Neural cell (in vitro differentiated cells): ENCODE results near the gene LRRC56. TPM values are rescaled to one million over a fixed set of nuclear protein-coding genes. Genes with fewer than 3 reads are reported as not detected.

Experiments used
- H2AFZ ChIP-seq: fragments of 200-600, 300-800 bp; sonication (generic), shearing (Covaris generic); 2 replicates; pipeline ENCODE4 v1.6.0; 2014; ENCODE audit warnings: low read depth, mild to moderate bottlenecking, antibody characterized with exemption, low read length, moderate library complexity
- H3F3A ChIP-seq: fragments of 200-600 bp; shearing (Covaris generic); 2 replicates; pipeline ENCODE4 v1.6.1; 2016; ENCODE audit warnings: mild to moderate bottlenecking, moderate library complexity, mixed read lengths, antibody characterized with exemption, low read length; ENCODE audit not compliant: insufficient read depth, poor library complexity, severe bottlenecking
- H3K27ac ChIP-seq: fragments of 200-600, 300-800 bp; sonication (generic), shearing (Covaris generic); 2 replicates; pipeline ENCODE4 v1.5.1; 2014; ENCODE audit warnings: mild to moderate bottlenecking, low read length, moderate library complexity
- H3K27me3 ChIP-seq: fragments of 300-800, 200-600 bp; sonication (generic), shearing (Covaris generic); 2 replicates; pipeline ENCODE4 v1.6.0; 2014; ENCODE audit warnings: mild to moderate bottlenecking, low read depth, low read length, moderate library complexity; ENCODE audit not compliant: insufficient read depth
- H3K36me3 ChIP-seq: fragments of 300-800, 200-600 bp; sonication (generic), shearing (Covaris generic); 2 replicates; pipeline ENCODE4 v1.5.1; 2014; ENCODE audit warnings: mild to moderate bottlenecking, antibody characterized with exemption, low read length, moderate library complexity; ENCODE audit not compliant: insufficient read depth
- H3K4me2 ChIP-seq: fragments of 300-800, 200-600 bp; sonication (generic), shearing (Covaris generic); 2 replicates; pipeline ENCODE4 v1.6.0; 2014; ENCODE audit warnings: mild to moderate bottlenecking, low read length
- H3K4me3 ChIP-seq: fragments of 300-800, 200-600 bp; sonication (generic), shearing (Covaris generic); 2 replicates; pipeline ENCODE4 v1.5.1; 2014; ENCODE audit warnings: mild to moderate bottlenecking, low read length, moderate library complexity
- H3K79me2 ChIP-seq: fragments of 200-600 bp; shearing (Covaris generic); replicated peaks from 2 replicates; pipeline ENCODE4 v1.6.0; 2014; ENCODE audit warnings: mild to moderate bottlenecking, low read length, moderate library complexity; ENCODE audit not compliant: insufficient read depth
- H3K9ac ChIP-seq: fragments of 300-800, 200-600 bp; sonication (generic), shearing (Covaris generic); 2 replicates; pipeline ENCODE4 v1.6.1; 2016; ENCODE audit warnings: mild to moderate bottlenecking, low read length, mixed read lengths
- H3K9me2 ChIP-seq: fragments of 200-600 bp; shearing (Covaris generic); 2 replicates; pipeline ENCODE4 v1.6.1; 2016; ENCODE audit warnings: mild to moderate bottlenecking, low read length, mixed read lengths; ENCODE audit not compliant: insufficient read depth
- H3K9me3 ChIP-seq: fragments of 200-600, 300-800 bp; sonication (generic), shearing (Covaris generic); 2 replicates; pipeline ENCODE4 v1.6.1; 2016; ENCODE audit warnings: mild to moderate bottlenecking, mixed run types, low read length, moderate library complexity, mixed read lengths
- H4K20me1 ChIP-seq: fragments of 200-600 bp; shearing (Covaris generic); 2 replicates; pipeline ENCODE4 v1.6.1; 2016; ENCODE audit warnings: mild to moderate bottlenecking, mixed run types; ENCODE audit not compliant: insufficient read depth
- CTCF ChIP-seq: fragments of 450-650 bp; IDR thresholded peaks from 2 replicates; pipeline ENCODE4 v1.5.1; 2014; ENCODE audit warnings: antibody characterized with exemption, mild to moderate bottlenecking, moderate library complexity; ENCODE audit not compliant: poor library complexity, severe bottlenecking
- EP300 ChIP-seq: fragments of 450-650 bp; conservative IDR thresholded peaks from 2 replicates; pipeline ENCODE4 v1.6.1; 2014; ENCODE audit warnings: antibody characterized with exemption, mild to moderate bottlenecking, moderate library complexity; ENCODE audit not compliant: poor library complexity, severe bottlenecking
- EZH2 ChIP-seq: fragments of 200-600, 300-800 bp; shearing (Covaris generic), sonication (generic); IDR thresholded peaks from 2 replicates; pipeline ENCODE4 v1.6.1; 2014; ENCODE audit warnings: antibody characterized with exemption, low read length, borderline replicate concordance, mild to moderate bottlenecking; ENCODE audit not compliant: insufficient read depth, poor library complexity, severe bottlenecking
- MXI1 ChIP-seq: fragments of 450-650 bp; conservative IDR thresholded peaks from 2 replicates; pipeline ENCODE4 v1.6.1; 2014; ENCODE audit warnings: antibody characterized with exemption, mild to moderate bottlenecking; ENCODE audit not compliant: poor library complexity, severe bottlenecking
- POLR2AphosphoS5 ChIP-seq: IDR thresholded peaks from 2 replicates; pipeline ENCODE4 v1.6.1; 2012
- RAD21 ChIP-seq: fragments of 450-650 bp; conservative IDR thresholded peaks from 2 replicates; pipeline ENCODE4 v1.6.1; 2014; ENCODE audit warnings: antibody characterized with exemption, mild to moderate bottlenecking, moderate library complexity
- SMC3 ChIP-seq: fragments of 450-650 bp; conservative IDR thresholded peaks from 2 replicates; pipeline ENCODE4 v1.6.1; 2014; ENCODE audit warnings: antibody characterized with exemption, mild to moderate bottlenecking, moderate library complexity; ENCODE audit not compliant: poor library complexity
- TAF1 ChIP-seq: IDR thresholded peaks from 2 replicates; pipeline ENCODE4 v1.6.1; 2012; ENCODE audit warnings: low read depth
- polyA minus RNA-seq: library from RNA; depleted of rRNA, polyadenylated mRNA; stranded (reverse); fragments of >200 nt; gene quantifications from 2 replicates; pipeline ENCODE4 v1.2.3, GENCODE V29; 2014
- polyA plus RNA-seq: library from polyadenylated mRNA; depleted of rRNA; stranded (reverse); fragments of >200 nt; gene quantifications from 2 replicates; pipeline ENCODE4 v1.2.3, GENCODE V29; 2014
- TF ChIP-seq, protein P1 (sequence below): IDR thresholded peaks from 2 replicates; pipeline ENCODE4 v1.6.1; 2012; ENCODE audit warnings: borderline replicate concordance

The LRRC56 gene, protein sequence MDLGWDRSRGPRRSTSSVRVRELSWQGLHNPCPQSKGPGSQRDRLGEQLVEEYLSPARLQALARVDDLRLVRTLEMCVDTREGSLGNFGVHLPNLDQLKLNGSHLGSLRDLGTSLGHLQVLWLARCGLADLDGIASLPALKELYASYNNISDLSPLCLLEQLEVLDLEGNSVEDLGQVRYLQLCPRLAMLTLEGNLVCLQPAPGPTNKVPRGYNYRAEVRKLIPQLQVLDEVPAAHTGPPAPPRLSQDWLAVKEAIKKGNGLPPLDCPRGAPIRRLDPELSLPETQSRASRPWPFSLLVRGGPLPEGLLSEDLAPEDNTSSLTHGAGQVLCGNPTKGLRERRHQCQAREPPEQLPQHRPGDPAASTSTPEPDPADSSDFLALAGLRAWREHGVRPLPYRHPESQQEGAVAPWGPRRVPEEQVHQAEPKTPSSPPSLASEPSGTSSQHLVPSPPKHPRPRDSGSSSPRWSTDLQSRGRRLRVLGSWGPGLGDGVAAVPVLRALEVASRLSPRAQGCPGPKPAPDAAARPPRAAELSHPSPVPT
- polyA plus RNA-seq (0.76 and 1.3 TPM in 2 replicates), polyA minus RNA-seq (1.2 and 1.5 TPM in 2 replicates)

DNA sequence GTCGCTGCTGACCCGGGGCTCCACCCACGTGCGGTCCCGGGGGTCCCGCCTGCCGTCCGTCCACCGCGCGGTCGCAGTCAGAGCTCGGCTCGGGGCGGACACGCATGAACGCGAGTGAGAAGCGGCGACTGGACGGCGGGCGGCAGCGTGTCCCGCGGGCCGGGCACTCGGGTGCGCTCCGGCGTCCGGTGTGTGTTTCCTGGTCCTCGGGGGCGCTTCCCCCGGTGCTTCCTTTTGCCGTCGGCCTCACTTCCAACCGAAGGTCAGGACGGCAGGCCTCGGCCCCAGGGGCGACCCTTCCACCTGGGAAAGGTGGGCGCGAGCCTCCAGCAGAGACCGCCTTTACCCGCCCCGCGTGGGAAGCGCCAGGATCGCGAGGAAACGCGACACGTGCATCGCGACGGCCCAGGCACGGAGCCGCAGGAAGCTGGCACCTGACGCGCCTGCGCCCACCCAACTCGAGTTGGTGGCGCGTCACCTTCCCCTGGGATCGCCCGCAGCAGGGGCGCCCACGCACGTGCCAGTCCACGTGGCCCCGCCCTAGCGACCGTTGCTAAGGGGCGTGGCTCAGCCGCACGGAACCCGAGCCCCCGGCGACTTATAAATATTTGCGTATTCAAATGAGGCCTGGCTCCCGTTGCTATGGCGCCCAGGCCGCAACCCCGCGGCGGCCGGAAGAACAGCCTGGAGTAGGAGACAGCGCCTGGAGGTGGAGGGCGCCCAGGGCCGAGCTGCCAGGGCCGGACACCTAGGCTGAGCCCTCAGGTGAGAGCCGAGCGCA, at the start of gene LRRC56:
TSS of gene LRRC56 (plus strand) at position 687 of the 781 bp plus-strand sequence. CDS start 3,158 bp downstream, outside the sequence.
- peak within 1 kb of the TSS; percentile 76 for H3K4me3 ChIP-seq
- H3F3A ChIP-seq, result no peaks in the 10 kb centered on the region
- no peak within 1 kb of the TSS for H3K27ac ChIP-seq
- H3K27me3 ChIP-seq, result no peaks in the 10 kb centered on the region
- peaks cover 8% of the 10 kb centered on the region for H3K79me2 ChIP-seq
- H2AFZ ChIP-seq, result no peak within 1 kb of the TSS
- no peaks in the 10 kb centered on the region for H4K20me1 ChIP-seq
- H3K4me2 ChIP-seq, result no peak within 1 kb of the TSS
- H3K9ac ChIP-seq, result peak within 1 kb of the TSS; percentile 29
- no peaks in the 10 kb centered on the region for H3K9me2 ChIP-seq
- TF ChIP-seq, protein P1, sequence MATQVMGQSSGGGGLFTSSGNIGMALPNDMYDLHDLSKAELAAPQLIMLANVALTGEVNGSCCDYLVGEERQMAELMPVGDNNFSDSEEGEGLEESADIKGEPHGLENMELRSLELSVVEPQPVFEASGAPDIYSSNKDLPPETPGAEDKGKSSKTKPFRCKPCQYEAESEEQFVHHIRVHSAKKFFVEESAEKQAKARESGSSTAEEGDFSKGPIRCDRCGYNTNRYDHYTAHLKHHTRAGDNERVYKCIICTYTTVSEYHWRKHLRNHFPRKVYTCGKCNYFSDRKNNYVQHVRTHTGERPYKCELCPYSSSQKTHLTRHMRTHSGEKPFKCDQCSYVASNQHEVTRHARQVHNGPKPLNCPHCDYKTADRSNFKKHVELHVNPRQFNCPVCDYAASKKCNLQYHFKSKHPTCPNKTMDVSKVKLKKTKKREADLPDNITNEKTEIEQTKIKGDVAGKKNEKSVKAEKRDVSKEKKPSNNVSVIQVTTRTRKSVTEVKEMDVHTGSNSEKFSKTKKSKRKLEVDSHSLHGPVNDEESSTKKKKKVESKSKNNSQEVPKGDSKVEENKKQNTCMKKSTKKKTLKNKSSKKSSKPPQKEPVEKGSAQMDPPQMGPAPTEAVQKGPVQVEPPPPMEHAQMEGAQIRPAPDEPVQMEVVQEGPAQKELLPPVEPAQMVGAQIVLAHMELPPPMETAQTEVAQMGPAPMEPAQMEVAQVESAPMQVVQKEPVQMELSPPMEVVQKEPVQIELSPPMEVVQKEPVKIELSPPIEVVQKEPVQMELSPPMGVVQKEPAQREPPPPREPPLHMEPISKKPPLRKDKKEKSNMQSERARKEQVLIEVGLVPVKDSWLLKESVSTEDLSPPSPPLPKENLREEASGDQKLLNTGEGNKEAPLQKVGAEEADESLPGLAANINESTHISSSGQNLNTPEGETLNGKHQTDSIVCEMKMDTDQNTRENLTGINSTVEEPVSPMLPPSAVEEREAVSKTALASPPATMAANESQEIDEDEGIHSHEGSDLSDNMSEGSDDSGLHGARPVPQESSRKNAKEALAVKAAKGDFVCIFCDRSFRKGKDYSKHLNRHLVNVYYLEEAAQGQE, result no peak
- no peak for TF ChIP-seq SMC3
- no peak for TF ChIP-seq EZH2
- no peak for TF ChIP-seq CTCF
- no peak for TF ChIP-seq EP300
- TF ChIP-seq POLR2AphosphoS5, result no peak
- peak; percentile 34 for TF ChIP-seq MXI1
- no peak for TF ChIP-seq TAF1
- no peaks in the 10 kb centered on the region for H3K9me3 ChIP-seq
- no peaks in the 10 kb centered on the region for H3K36me3 ChIP-seq

DNA sequence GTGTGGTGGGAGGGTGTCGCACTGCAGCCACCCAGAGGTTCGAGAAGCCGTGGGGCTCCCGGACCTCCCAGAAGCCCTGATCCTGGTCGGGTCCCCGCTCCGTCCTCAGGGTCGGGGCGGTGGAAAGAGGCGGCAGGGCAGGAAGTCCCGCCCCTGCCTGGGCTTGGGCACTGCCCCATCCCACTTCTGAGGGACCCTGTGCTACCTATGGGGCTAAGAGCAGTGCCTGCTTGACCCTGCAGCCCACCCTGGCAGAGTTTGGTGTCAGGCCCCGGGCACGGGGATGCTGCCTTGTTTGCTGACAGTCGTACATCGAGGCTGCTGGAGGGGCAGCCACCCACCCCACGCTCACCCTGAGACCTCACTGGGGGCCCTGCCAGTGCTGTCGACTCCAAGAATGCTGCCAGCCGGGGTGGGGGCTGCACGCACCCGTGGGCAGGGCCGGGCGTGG, 49.7 kb upstream of the LRRC56 start:
- no peak overlapping the region for H2AFZ ChIP-seq
- no peaks in the 10 kb centered on the region for H3K9me2 ChIP-seq
- no peak for TF ChIP-seq SMC3
- TF ChIP-seq EP300, result no peak
- TF ChIP-seq POLR2AphosphoS5, result no peak
- TF ChIP-seq RAD21, result no peak
- TF ChIP-seq TAF1, result no peak
- TF ChIP-seq MXI1, result no peak
- no peak for TF ChIP-seq EZH2
- no peaks in the 10 kb centered on the region for H3K79me2 ChIP-seq
- H3K4me2 ChIP-seq, result no peak overlapping the region
- no peaks in the 10 kb centered on the region for H4K20me1 ChIP-seq
- no peaks in the 10 kb centered on the region for H3F3A ChIP-seq
- H3K36me3 ChIP-seq, result no peaks in the 10 kb centered on the region
- no peaks in the 10 kb centered on the region for H3K27me3 ChIP-seq
- no peak overlapping the region for H3K27ac ChIP-seq
- H3K4me3 ChIP-seq, result no peak overlapping the region
- H3K9ac ChIP-seq, result no peak overlapping the region
- H3K9me3 ChIP-seq, result no peaks in the 10 kb centered on the region
